ENCODE measurements around the gene DCD. TPM values are rescaled to one million over a fixed set of nuclear protein-coding genes. Genes with fewer than 3 reads are reported as not detected.

The DCD gene
- total and polyA plus RNA-seq, 2 donors (not counting 3 experiments of a cell fraction or from before 2014, with no cell fraction given), result not detected

GRCh38 chr12:54616933-54617680, 31.1 kb downstream of the DCD start:
- ChIA-PET CTCF (no interaction called here), POLR2A (no interaction called here)
- Histone ChIP-seq H3K4me2 (ENCODE audit: insufficient read depth, low read length) (no peak overlapping the region), H3K9me3 (replicated peaks; ENCODE audit: control insufficient read depth, insufficient read depth, low read length) (no peaks in the 10 kb centered on the region), H3K4me3 (replicated peaks in 1 of 3; ENCODE audit: insufficient read depth in 1 of 3, low read depth in 1 of 3, low read length in 3 of 3) (no peak overlapping the region), H3K9ac (replicated peaks; ENCODE audit: extremely low read depth, insufficient read depth, low read length) (no peak overlapping the region), H3K4me1 (ENCODE audit: control insufficient read depth, extremely low read depth, insufficient read depth, low read length) (no peaks in the 10 kb centered on the region), H3K27me3 (ENCODE audit: control insufficient read depth in 2 of 2, insufficient read depth in 2 of 2, low read length in 2 of 2) (peaks cover 2 to 11% of the 10 kb centered on the region in 2 experiments), H3K79me2 (ENCODE audit: control insufficient read depth, insufficient read depth, low read length) (no peaks in the 10 kb centered on the region), H3K27ac (ENCODE audit: insufficient read depth, low read depth, low read length) (no peak overlapping the region), H4K20me1 (replicated peaks; ENCODE audit: control insufficient read depth, extremely low read depth, insufficient read depth, low read length) (no peaks in the 10 kb centered on the region), H3K36me3 (ENCODE audit: control insufficient read depth in 2 of 2, extremely low read depth in 1 of 2, insufficient read depth in 2 of 2, low read length in 2 of 2) (no peaks in the 10 kb centered on the region), H3K9me1 (replicated peaks; ENCODE audit: control insufficient read depth, extremely low read depth, insufficient read depth, low read length) (no peaks in the 10 kb centered on the region), H2AFZ (ENCODE audit: low read depth, low read length) (no peak overlapping the region)
- DNase-seq (ENCODE audit: low read depth, low spot score) (no peak), FAIRE-seq (no peak)
- TF ChIP-seq POLR2AphosphoS5 (IDR thresholded peaks at IDR 0.05; ENCODE audit: insufficient read depth, low read depth, low read length), result no peak
- TF ChIP-seq POLR2A (IDR thresholded peaks at IDR 0.05; ENCODE audit: low read depth, low read length), result no peak
- no peak for TF ChIP-seq MAX (IDR thresholded peaks at IDR 0.05; ENCODE audit: insufficient read depth, insufficient read length)
- no peak for TF ChIP-seq JUN (IDR thresholded peaks at IDR 0.05; ENCODE audit: borderline replicate concordance, insufficient read depth, insufficient read length, low read depth)
- TF ChIP-seq CTCF (IDR thresholded peaks at IDR 0.05; ENCODE audit: extremely low read depth in 1 of 2, insufficient read depth in 1 of 2, low read depth in 1 of 2, low read length in 2 of 2), result no peak
- no peak for TF ChIP-seq GATA2 (IDR thresholded peaks at IDR 0.05; ENCODE audit: insufficient read depth, insufficient read length, low read depth, low read length)
- no peak for TF ChIP-seq FOS (IDR thresholded peaks at IDR 0.05; ENCODE audit: borderline replicate concordance, insufficient read depth, low read length)
- intact Hi-C loops (cut with micrococcal nuclease) (no loop called here), dilution Hi-C loops (cut with MboI; ENCODE audit: extremely low pct_ligation_motif_present, low sequenced_read_pairs) (no loop called here)
- no TSS peak for BruUV-seq (replicated peaks)

Measured in endothelial cell of umbilical vein (primary cell).